Activated T-helper 2 cell treated with anti-CD3 and anti-CD28 coated beads, Interferon-gamma antibody, Interleukin-2, Interleukin-4, amounts not matched to agents 10 μg/mL and 5 μg/mL and 100 μg/mL, durations not matched to agents 14 hours and 24 hours and 36 hours (primary cell): Measurements from ENCODE around the gene CKAP2L. TPM values are rescaled to one million over a fixed set of nuclear protein-coding genes. Genes with fewer than 3 reads are reported as not detected.
A peak's percentile ranks its signal among the peaks of the same experiment; 100 is the strongest.

Experiments
- DNase-seq: peaks from one replicate; pipeline ENCODE4 v3.0.0; 2021; ENCODE audit warnings: low spot score
- H3K27ac Mint-ChIP-seq: one replicate; pipeline ENCODE4 v1.8.0; 2021; ENCODE audit warnings: mixed read lengths
- H3K27me3 Mint-ChIP-seq: one replicate; pipeline ENCODE4 v1.8.0; 2021; ENCODE audit warnings: low read depth, mixed read lengths
- H3K36me3 Mint-ChIP-seq: one replicate; pipeline ENCODE4 v1.8.0; 2021; ENCODE audit warnings: low read depth, mixed read lengths
- H3K4me1 Mint-ChIP-seq: one replicate; pipeline ENCODE4 v1.8.0; 2021; ENCODE audit warnings: low read depth, mixed read lengths
- H3K4me3 Mint-ChIP-seq: one replicate; pipeline ENCODE4 v1.8.0; 2021; ENCODE audit warnings: low read depth, mild to moderate bottlenecking, moderate library complexity, mixed read lengths
- H3K9me3 Mint-ChIP-seq: one replicate; pipeline ENCODE4 v1.8.0; 2021; ENCODE audit warnings: mixed read lengths
- intact Hi-C: fragments of 100-400 bp; cut with micrococcal nuclease; formaldehyde crosslinking; loops from one replicate; pipeline ENCODE4 v1.15.1; 2023
- total RNA-seq: library from RNA; stranded (reverse); gene quantifications from 2 replicates; pipeline ENCODE4 v1.2.3, GENCODE V29; 2022

CKAP2L gene
- total RNA-seq, 1 donor from 2014 or later: 24.4 TPM

DNA sequence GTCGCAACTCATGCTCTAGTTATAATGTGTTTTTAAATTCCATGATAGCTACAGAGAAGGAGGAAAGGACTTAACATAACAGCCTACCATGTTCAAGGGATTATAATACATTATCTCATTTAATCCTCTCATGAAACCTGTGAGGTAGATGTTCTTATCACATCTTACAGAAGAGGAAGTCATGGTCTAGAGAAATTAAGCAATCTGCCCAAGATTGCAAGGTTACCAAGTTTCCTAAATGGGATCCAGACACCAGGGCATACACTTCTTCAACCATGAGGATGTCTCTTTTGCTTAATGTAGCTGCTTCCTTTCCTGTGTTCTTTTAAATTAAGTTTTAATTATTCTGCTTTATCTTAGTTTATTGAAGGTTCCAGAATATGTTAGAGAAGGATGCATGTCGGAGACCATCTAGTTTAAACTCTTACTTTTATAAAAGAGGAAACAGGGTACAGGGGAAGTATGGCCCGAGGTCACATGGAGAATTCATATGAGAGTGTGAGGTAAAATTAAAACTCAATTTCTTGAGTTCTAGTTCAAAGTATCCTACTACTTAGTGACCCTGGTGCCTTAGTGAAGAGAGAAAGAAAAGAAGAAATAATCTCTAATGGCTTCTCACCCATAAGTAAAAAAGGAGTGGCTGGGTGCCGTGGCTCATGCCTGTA, 23.5 kb upstream of the CKAP2L start:
- H3K4me3 Mint-ChIP-seq: no peak overlapping the region
- H3K4me1 Mint-ChIP-seq: peaks cover 20% of the 10 kb centered on the region
- peaks cover 1% of the 10 kb centered on the region for H3K36me3 Mint-ChIP-seq
- H3K27me3 Mint-ChIP-seq: peaks cover 8% of the 10 kb centered on the region
- no peak overlapping the region for H3K27ac Mint-ChIP-seq
- H3K9me3 Mint-ChIP-seq: no peaks in the 10 kb centered on the region
- no peak for DNase-seq
- intact Hi-C loops: no loop called here

DNA sequence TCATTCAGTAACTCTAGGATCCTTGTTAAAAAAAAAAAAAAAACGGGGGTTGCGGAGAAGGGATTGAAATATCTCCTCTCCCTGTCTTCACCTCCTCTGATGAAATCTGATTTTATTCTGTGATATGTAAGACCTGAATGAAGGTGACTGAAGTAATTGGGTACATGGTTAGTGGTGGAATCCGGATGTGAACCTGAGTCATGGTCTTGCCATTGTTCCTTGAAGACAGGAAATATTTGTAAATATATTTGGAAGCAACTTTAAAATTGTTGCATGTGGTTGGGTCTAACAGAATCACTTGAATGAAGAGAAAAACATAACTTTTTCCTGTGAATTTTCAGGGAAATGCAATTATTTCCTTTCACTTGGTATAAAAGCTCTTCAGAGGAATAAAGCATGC, 22.9 kb upstream of the CKAP2L start:
- no peak overlapping the region for H3K4me3 Mint-ChIP-seq
- H3K27me3 Mint-ChIP-seq: peaks cover 8% of the 10 kb centered on the region
- no peak for DNase-seq
- no peak overlapping the region for H3K27ac Mint-ChIP-seq
- intact Hi-C loops: no loop called here
- peaks cover 19% of the 10 kb centered on the region for H3K4me1 Mint-ChIP-seq
- H3K9me3 Mint-ChIP-seq: no peaks in the 10 kb centered on the region
- no peaks in the 10 kb centered on the region for H3K36me3 Mint-ChIP-seq

DNA sequence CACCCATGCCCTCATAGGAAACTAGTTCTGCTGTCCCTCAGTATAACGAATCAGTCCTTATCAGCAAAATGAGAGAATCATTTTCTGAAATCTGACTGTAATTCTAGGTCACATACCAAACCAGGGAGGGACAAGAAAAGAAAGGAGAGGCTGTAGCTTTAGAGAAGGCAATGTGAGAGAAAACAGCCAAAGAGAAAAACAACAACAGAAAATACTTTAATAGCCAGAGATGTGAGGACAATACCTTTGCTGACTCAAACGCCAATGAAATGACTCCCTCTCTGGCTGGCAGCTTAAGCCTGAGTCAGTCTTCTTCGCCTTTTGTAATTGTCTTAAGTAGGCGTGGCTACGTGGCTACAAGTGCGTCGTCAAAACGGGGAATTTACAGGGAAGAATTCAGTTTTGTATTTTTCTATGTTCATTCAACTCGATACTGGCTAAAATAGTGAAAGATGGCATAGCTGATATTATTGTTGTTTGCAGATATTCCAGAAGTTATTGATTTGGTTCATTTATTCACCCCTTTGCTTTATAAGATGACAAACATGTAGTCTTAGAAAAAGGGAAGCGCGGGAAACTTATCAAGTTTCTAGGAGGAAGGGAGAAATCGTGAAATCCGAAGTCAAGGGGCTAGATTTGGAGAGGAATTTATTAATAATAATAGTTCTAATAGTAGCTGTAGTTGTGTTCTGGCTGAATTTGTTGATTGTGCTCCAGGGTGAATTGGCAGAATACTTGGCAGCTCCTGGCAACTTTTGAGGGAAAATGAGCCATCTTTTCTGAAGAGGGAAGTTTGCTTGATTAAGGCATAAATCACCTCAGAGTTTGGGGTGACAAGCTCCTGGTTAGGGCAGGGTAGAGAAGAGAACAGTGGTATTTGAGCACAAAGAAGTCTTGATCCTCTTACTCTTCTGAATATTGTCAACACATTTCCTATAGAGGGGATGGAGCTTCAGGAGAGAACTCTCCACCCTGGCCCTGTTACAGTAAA, 20.1 kb upstream of the CKAP2L start, which contains the start of gene IL1A:
TSS of gene IL1A (minus strand) at position 295 of the 991 bp plus-strand sequence. CDS start 723 bp downstream, outside the sequence.
- peak within 1 kb of the TSS; percentile 51 for H3K4me3 Mint-ChIP-seq
- no peak for DNase-seq
- no peaks in the 10 kb centered on the region for H3K9me3 Mint-ChIP-seq
- intact Hi-C loops: no loop called here
- H3K4me1 Mint-ChIP-seq: peaks cover 19% of the 10 kb centered on the region
- H3K36me3 Mint-ChIP-seq: no peaks in the 10 kb centered on the region
- H3K27me3 Mint-ChIP-seq: peaks cover 16% of the 10 kb centered on the region
- H3K27ac Mint-ChIP-seq: peak within 1 kb of the TSS; percentile 5

DNA sequence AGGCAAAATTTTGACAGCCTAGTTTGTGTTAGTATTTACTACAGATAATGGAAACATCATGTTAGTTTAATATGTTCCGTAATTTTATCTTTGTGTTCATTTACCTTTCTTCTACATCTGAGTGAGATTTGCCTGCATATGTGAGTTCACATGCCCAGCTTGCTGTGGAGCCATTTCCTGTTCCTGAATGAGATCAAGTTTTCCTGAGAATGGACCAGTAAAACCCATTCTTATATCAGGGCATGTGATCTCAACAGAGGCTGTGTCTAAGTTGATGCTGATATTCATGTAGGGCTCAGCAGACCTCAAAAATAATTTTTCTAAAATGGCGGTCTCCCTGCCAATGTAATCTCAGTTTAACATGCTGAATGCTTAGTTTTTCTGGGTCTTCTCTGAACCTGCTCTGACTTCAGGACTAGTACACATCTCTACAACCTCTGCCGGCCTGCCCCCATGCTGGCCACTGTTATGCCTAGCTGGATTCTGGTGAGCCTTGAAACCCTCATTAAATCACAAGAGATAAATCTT, 18.8 kb upstream of the CKAP2L start:
- Mint-ChIP-seq H3K27ac (no peak overlapping the region), H3K4me3 (peak overlapping the region; percentile 51), H3K4me1 (peaks cover 19% of the 10 kb centered on the region), H3K27me3 (peaks cover 24% of the 10 kb centered on the region), H3K9me3 (no peaks in the 10 kb centered on the region), H3K36me3 (no peaks in the 10 kb centered on the region)
- DNase-seq: no peak
- intact Hi-C loops: no loop called here

DNA sequence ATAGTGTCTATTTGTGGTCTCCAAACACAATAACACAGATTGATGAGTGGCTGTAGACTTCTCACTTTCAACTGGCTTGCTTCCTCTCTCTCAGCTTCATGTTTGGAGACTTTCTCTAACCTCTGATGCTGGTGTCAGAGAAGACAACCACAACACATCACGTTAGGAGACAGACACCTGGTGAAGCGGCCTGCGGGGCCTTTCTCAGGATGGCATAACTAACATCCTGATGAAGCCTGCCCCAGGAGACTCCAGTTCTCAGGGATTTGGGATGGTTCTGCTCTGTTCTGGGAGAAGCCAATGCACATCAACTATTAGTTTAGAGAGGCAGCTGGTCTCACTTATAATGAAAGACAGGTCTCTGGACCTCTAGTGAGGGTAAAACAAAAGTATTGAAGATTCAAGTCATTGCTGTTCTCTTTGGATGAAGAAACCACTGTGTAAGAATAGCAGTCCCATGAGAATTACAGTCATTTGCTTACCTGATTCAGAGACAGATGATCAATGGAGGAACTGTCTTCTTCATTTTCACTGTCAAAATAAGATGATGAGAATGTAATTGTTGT, 17.9 kb upstream of the CKAP2L start:
- H3K36me3 Mint-ChIP-seq: peaks cover 7% of the 10 kb centered on the region
- peaks cover 33% of the 10 kb centered on the region for H3K27me3 Mint-ChIP-seq
- peaks cover 2% of the 10 kb centered on the region for H3K9me3 Mint-ChIP-seq
- H3K27ac Mint-ChIP-seq: no peak overlapping the region
- no peak overlapping the region for H3K4me3 Mint-ChIP-seq
- DNase-seq: no peak
- intact Hi-C loops: no loop called here
- peaks cover 21% of the 10 kb centered on the region for H3K4me1 Mint-ChIP-seq

DNA sequence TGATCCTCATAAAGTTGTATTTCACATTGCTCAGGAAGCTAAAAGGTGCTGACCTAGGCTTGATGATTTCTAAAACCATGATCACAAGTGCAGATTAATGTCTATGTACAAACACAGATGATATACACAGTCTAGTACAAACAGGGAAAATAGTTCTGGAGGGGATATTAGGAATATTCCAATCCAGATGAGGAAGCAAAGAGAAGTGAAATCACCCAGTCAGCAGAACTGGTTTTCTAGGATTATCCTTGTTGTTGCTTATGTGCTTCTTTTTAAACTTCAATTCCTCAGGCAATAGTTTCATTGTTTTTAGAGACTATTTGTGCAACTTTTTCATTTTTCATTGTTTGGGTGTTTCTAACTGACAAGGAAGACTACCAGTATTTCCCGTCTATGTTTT, 15.2 kb upstream of the CKAP2L start:
- peaks cover 17% of the 10 kb centered on the region for H3K36me3 Mint-ChIP-seq
- intact Hi-C loops: loop anchor here (10.0 kb wide), 1 partner anchor 45 kb away; no protein-coding TSS in a partner anchor
- peaks cover 42% of the 10 kb centered on the region for H3K27me3 Mint-ChIP-seq
- H3K4me3 Mint-ChIP-seq: no peak overlapping the region
- H3K4me1 Mint-ChIP-seq: peaks cover 31% of the 10 kb centered on the region
- H3K9me3 Mint-ChIP-seq: peaks cover 12% of the 10 kb centered on the region
- no peak overlapping the region for H3K27ac Mint-ChIP-seq
- no peak for DNase-seq

DNA sequence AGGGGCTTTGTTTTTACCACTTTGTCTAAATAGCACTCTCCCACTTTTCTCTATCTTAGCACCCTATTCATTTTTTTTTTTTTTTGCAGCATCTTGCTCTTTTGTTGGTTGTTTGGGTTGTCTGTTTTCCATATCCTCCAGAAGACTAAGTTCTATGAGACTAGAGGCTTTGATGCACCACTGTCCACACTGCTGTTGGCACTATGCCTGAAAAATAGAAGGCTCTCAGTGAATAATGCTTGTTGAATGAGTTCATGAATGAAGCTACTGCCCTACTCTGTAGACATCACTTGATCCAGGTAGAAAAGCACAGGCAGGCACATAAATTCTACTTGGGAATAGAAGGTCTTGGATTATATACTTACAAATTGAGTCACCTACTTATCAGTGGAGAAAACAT, 12.6 kb upstream of the CKAP2L start:
- DNase-seq: no peak
- Mint-ChIP-seq H3K27me3 (peaks cover 47% of the 10 kb centered on the region), H3K36me3 (peaks cover 20% of the 10 kb centered on the region), H3K4me3 (no peak overlapping the region), H3K9me3 (peaks cover 12% of the 10 kb centered on the region), H3K4me1 (peaks cover 18% of the 10 kb centered on the region), H3K27ac (peak overlapping the region; percentile 85)
- intact Hi-C loops: loop anchor here (10.0 kb wide), 1 partner anchor 48 kb away; no protein-coding TSS in a partner anchor

DNA sequence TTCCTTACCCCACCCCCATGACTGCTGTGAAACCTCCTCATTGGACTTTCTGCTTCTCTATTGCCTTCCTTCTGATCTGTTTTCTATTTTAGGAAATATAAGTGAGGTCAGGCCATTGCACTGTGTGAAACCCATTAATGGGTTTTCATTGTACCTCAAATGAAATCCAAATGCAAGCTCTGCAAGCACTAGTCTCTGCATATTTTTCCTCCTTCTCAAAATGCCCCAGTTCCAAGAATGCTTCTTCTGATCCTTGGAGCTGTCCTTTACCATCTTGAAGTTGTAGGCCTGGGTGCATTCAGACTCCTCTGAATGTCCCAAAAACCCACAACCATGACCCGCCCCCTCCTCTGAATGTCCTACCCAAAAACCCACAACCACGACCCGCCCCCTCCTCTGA, 11.7 kb upstream of the CKAP2L start:
- Mint-ChIP-seq H3K27me3 (peaks cover 47% of the 10 kb centered on the region), H3K27ac (no peak overlapping the region), H3K4me1 (peaks cover 18% of the 10 kb centered on the region), H3K4me3 (no peak overlapping the region), H3K36me3 (peaks cover 20% of the 10 kb centered on the region), H3K9me3 (peaks cover 12% of the 10 kb centered on the region)
- intact Hi-C loops: loop anchor here (10.0 kb wide), 1 partner anchor 49 kb away; no protein-coding TSS in a partner anchor
- DNase-seq: no peak

DNA sequence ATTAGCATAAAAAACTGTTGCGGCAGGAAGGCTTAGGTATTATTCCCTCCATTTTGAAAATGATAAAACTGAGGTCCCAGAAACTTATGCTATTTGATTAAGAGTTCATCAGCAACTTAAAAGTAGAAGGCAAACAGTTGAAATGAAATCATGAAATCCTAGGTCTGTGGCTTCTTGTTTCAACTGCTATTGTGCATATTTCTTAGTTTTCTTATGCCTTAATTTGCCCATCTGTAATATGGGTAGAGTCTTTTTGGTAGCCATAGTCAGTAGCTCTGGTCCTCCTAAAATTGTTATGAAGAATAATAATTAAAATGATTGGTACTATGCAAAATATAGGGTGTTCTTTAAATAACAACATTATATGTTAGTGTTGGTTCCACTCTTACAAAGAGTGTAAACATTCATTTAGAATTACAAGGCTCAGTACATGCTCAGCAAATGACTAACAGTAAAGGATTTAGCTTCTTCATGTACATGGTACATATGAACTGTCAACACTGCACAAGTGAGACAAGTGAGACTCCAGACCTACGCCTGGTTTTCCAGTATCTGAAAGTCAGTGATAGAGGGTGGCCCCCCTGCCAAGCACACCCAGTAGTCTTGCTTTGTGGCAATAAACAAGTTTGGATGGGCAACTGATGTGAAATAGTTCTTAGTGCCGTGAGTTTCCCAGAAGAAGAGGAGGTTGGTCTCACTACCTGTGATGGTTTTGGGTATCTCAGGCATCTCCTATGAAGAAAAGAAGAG, 10.3 kb upstream of the CKAP2L start:
- DNase-seq: no peak
- H3K27me3 Mint-ChIP-seq: peaks cover 44% of the 10 kb centered on the region
- peaks cover 18% of the 10 kb centered on the region for H3K4me1 Mint-ChIP-seq
- H3K27ac Mint-ChIP-seq: peak overlapping the region; percentile 46
- peaks cover 12% of the 10 kb centered on the region for H3K9me3 Mint-ChIP-seq
- H3K36me3 Mint-ChIP-seq: peaks cover 20% of the 10 kb centered on the region
- intact Hi-C loops: loop anchor here (10.0 kb wide), 1 partner anchor 50 kb away; no protein-coding TSS in a partner anchor
- H3K4me3 Mint-ChIP-seq: no peak overlapping the region

DNA sequence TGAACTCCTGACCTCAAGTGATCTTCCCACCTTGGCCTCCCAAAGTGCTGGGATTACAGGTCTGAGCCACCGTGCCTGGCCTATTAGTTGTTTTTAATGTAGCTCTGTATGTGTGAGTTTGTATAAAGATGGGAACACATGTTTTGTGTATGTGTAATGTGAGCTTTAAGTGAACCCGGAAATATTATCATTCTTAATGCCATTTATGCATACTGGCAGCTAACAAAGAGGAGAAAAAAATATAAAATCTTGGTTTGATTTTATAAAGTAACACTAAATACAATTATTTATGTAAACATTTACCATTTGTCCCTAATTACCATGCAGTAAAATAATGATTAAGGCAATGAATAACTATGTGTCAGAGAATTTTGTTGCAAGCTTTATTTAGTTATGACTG, 9.1 kb upstream of the CKAP2L start:
- Mint-ChIP-seq H3K4me1 (peaks cover 22% of the 10 kb centered on the region), H3K27me3 (peaks cover 35% of the 10 kb centered on the region), H3K9me3 (peaks cover 12% of the 10 kb centered on the region), H3K4me3 (no peak overlapping the region), H3K36me3 (peaks cover 20% of the 10 kb centered on the region), H3K27ac (no peak overlapping the region)
- DNase-seq: no peak
- intact Hi-C loops: loop anchor here (10.0 kb wide), 1 partner anchor 51 kb away; no protein-coding TSS in a partner anchor

DNA sequence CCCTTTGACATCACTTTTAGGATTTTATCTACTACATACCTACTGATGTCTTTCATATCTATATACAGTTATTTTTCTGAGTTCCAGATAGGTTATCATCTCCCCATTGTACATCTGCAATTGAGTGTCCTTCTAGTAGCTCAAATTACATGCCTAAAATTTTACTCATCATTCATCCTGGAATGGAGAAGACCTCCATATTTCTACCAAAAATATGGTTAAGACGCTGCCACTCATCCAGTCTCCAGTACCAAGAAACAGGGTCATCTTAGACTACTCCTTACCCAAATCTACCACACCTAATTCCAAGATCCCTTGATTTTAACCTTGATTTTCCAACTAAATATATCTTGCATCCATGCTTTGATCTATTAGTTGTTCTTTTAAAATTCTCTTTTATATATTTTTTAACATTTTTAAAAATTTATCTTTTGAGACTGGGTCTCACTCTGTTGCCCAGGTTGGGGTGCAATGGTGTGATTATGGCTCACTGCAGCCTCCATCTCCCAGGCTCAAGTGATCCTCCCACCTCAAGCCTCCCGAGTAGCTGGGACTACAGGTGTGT, 8.6 kb upstream of the CKAP2L start:
- Mint-ChIP-seq H3K27me3 (peaks cover 32% of the 10 kb centered on the region), H3K4me1 (peaks cover 26% of the 10 kb centered on the region), H3K9me3 (peaks cover 16% of the 10 kb centered on the region), H3K4me3 (no peak overlapping the region), H3K27ac (no peak overlapping the region), H3K36me3 (peaks cover 20% of the 10 kb centered on the region)
- intact Hi-C loops: loop anchor here (10.0 kb wide), 1 partner anchor 52 kb away; no protein-coding TSS in a partner anchor
- DNase-seq: no peak
